ENCODE results near the gene LSM3.

Gene LSM3

DNA sequence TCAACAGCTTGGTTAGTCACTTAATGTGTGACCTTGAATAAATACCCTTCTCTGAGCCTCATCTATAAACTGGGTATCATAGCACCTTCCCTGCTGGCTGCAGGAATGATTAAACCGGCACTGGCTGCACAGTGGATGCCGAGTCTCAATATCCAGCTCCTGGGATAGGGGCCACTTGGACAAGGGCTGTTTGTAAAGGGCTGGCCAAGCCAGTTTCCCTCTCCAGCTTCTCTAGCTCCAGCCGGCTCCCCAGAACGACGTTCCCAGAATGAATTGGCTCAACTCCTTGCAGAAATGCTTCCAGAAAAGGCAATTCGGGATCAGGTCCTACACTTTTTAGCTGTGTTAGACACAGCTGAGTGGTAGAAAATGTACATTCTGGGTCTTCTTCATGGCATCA is 58.8 kb downstream of the LSM3 start:
- H3K27ac ChIP-seq = no peak overlapping the region
- TF ChIP-seq ZFX (IDR thresholded peaks at IDR 0.05; ENCODE audit: borderline replicate concordance) (no peak), CTCF (IDR thresholded peaks at IDR 0.05) (no peak)

DNA sequence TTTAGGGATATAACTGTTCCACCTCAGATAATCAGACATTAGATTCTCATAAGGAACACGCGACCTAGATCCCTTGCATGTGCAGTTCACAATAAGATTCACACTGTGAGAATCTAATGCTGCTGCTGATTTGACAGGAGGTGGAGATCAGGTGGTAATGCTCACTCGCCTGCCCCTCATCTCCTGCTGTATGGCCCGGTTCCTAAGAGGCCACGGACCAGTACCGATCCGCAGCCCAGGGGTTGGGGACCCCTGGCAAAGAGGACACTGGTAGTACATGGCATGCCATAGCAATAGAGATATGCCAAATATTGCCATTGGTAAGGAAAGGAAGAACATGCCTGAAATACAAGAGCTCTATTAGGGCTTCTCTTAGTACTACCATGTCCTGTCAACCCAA is 59.7 kb downstream of the LSM3 start:
- no peak for TF ChIP-seq CTCF (IDR thresholded peaks at IDR 0.05)
- no peak for TF ChIP-seq ZFX (IDR thresholded peaks at IDR 0.05; ENCODE audit: borderline replicate concordance)
- H3K27ac ChIP-seq = no peak overlapping the region

DNA sequence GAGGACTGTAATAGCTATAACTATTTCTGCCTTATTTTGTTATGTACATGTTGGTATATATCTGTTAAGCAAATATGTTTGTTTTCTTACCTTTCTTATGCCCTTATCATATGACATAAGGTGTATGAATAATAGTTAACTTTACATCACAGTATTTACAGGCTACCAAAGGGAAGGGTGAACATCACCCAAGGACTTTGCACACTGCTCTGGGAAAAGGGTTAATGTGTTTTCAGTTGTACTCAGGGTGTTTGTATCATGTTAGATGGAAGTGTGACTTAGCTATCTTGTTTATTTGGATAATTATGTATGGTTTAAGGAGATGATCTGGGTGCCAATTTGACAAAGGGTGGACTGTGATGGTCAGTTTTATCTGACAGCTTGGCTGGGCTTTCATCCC is 60.3 kb downstream of the LSM3 start:
- no peak for TF ChIP-seq ZFX (IDR thresholded peaks at IDR 0.05; ENCODE audit: borderline replicate concordance)
- TF ChIP-seq CTCF (IDR thresholded peaks at IDR 0.05) = no peak
- no peak overlapping the region for H3K27ac ChIP-seq

- no peak for TF ChIP-seq CTCF (IDR thresholded peaks at IDR 0.05)
- TF ChIP-seq ZFX (IDR thresholded peaks at IDR 0.05; ENCODE audit: borderline replicate concordance) = no peak
- no peak overlapping the region for H3K27ac ChIP-seq
These were observed 61.3 kb downstream of the LSM3 start for GRCh38 chr3:14239940-14240339.

GRCh38 chr3:14240366-14240765 is 61.7 kb downstream of the LSM3 start:
- no peak overlapping the region for H3K27ac ChIP-seq
- TF ChIP-seq ZFX (IDR thresholded peaks at IDR 0.05; ENCODE audit: borderline replicate concordance) (no peak), CTCF (IDR thresholded peaks at IDR 0.05) (no peak)

DNA sequence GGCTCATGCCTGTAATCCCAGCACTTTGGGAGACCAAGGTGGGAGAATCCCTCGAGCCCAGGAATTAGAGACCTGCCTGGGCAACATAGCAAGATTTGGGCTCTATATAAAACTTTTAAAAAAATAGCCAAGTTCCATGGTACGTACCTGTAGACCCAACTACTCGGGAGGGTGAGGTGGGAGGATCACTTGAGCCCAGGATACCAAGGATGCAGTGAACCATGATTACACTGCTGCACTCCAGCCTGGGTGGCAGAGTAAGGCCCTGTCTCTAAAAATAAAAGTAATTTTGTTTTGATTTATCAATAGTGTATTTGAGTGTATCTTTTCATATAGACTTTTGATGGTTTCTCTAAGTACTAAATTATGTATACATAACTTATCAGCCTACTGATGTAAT is 63.1 kb downstream of the LSM3 start:
- TF ChIP-seq CTCF (IDR thresholded peaks at IDR 0.05) (no peak), ZFX (IDR thresholded peaks at IDR 0.05; ENCODE audit: borderline replicate concordance) (no peak)
- H3K27ac ChIP-seq = no peak overlapping the region

GRCh38 chr3:14242490-14243311 is 64.1 kb downstream of the LSM3 start:
- H3K27ac ChIP-seq = no peak overlapping the region
- no peak for TF ChIP-seq ZFX (IDR thresholded peaks at IDR 0.05; ENCODE audit: borderline replicate concordance)
- TF ChIP-seq CTCF (IDR thresholded peaks at IDR 0.05) = no peak

Measured in 22Rv1 (cell line).